SK-N-SH (cell line): ENCODE data around the gene NR6A1. TPM values are rescaled to one million over a fixed set of nuclear protein-coding genes. Genes with fewer than 3 reads are reported as not detected.

Experiments
- CTCF ChIA-PET: fragments of 300-600, 350-600 bp; formaldehyde crosslinking; extraction: SDS; loops from one replicate; lab custom pipeline; 2021; lab: Yijun Ruan, JAX
- POLR2A ChIA-PET: fragments of 350-600 bp; sonication (Branson Sonifier 250); formaldehyde crosslinking; extraction: SDS; loops from one replicate; lab custom pipeline; 2020; ENCODE audit warnings: antibody characterized with exemption, inconsistent platforms; lab: Yijun Ruan, JAX
- DNase-seq: peaks from one replicate; pipeline ENCODE4 v3.0.0; 2012
- H2AFZ ChIP-seq: fragments of 200-600 bp; sonication (generic); 2 replicates; pipeline ENCODE4 v1.8.1; 2016; ENCODE audit warnings: antibody characterized with exemption, mild to moderate bottlenecking, low read depth
- H3F3A ChIP-seq: fragments of 200-600 bp; sonication (generic); replicated peaks from 2 replicates; pipeline ENCODE3; 2016; ENCODE audit warnings: antibody characterized with exemption, mild to moderate bottlenecking; ENCODE audit not compliant: insufficient read depth
- H3K27ac ChIP-seq, 2 experiments: fragments of 200-500 bp in 1 of 2; fragments of 200-600 bp in 1 of 2; sonication (Bioruptor generic) in 1 of 2; sonication (generic), shearing (Covaris generic) in 1 of 2; 2 replicates each; pipeline versions ENCODE4 v1.5.1 to v1.6.1; 2014 to 2016; ENCODE audit warnings: low read depth in 2 of 2, inconsistent platforms in 1 of 2, low read length in 1 of 2, mild to moderate bottlenecking in 1 of 2, mixed read lengths in 1 of 2
- H3K27me3 ChIP-seq: fragments of 200-600 bp; sonication (generic), shearing (Covaris generic); 2 replicates; pipeline ENCODE4 v1.6.1; 2016; ENCODE audit warnings: mixed run types; ENCODE audit not compliant: insufficient read depth
- H3K36me3 ChIP-seq, 2 experiments: fragments of 200-500 bp in 1 of 2; fragments of 200-600 bp in 1 of 2; sonication (Bioruptor generic) in 1 of 2; sonication (generic) in 1 of 2; replicated peaks in 1 of 2; 2 replicates each; pipeline versions ENCODE3 to v1.5.1; 2014 to 2016; ENCODE audit warnings: low read length in 1 of 2, mild to moderate bottlenecking in 1 of 2; ENCODE audit not compliant: insufficient read depth in 2 of 2, control insufficient read depth in 1 of 2
- H3K4me1 ChIP-seq, 2 experiments: fragments of 200-500 bp in 1 of 2; fragments of 200-600 bp in 1 of 2; sonication (Bioruptor generic) in 1 of 2; sonication (generic), shearing (Covaris generic) in 1 of 2; 2 replicates each; pipeline versions ENCODE4 v1.5.1 to v1.6.1; 2014 to 2016; ENCODE audit warnings: low read depth in 1 of 2, low read length in 1 of 2, mixed run types in 1 of 2; ENCODE audit not compliant: insufficient read depth in 2 of 2, control insufficient read depth in 1 of 2
- H3K4me2 ChIP-seq: fragments of 200-600 bp; sonication (generic), shearing (Covaris generic); 2 replicates; pipeline ENCODE4 v1.6.1; 2017; ENCODE audit warnings: mixed run types
- H3K4me3 ChIP-seq, 2 experiments: fragments of 200-500 bp in 1 of 2; fragments of 200-600 bp in 1 of 2; sonication (Bioruptor generic) in 1 of 2; sonication (generic), shearing (Covaris generic) in 1 of 2; 2 replicates each; pipeline versions ENCODE4 v1.5.1 to v1.8.1; 2014 to 2016; ENCODE audit warnings: low read depth in 2 of 2, inconsistent platforms in 1 of 2, low read length in 1 of 2, mild to moderate bottlenecking in 1 of 2, mixed read lengths in 1 of 2, moderate library complexity in 1 of 2
- H3K79me2 ChIP-seq: fragments of 200-600 bp; sonication (generic); 2 replicates; pipeline ENCODE4 v1.8.1; 2017; ENCODE audit warnings: mild to moderate bottlenecking; ENCODE audit not compliant: insufficient read depth
- H3K9ac ChIP-seq: fragments of 200-600 bp; sonication (generic); 2 replicates; pipeline ENCODE4 v1.6.1; 2017; ENCODE audit warnings: mixed run types
- H3K9me2 ChIP-seq: fragments of 200-600 bp; sonication (generic); 2 replicates; pipeline ENCODE4 v1.6.1; 2017; ENCODE audit warnings: mixed run types
- H3K9me3 ChIP-seq: fragments of 200-600 bp; sonication (generic); 2 replicates; pipeline ENCODE4 v1.6.1; 2017; ENCODE audit warnings: mixed run types, mild to moderate bottlenecking, moderate library complexity
- H4K20me1 ChIP-seq: fragments of 200-600 bp; sonication (generic); 2 replicates; pipeline ENCODE4 v1.6.1; 2017; ENCODE audit warnings: mild to moderate bottlenecking, mixed run types; ENCODE audit not compliant: insufficient read depth
- ELF1 ChIP-seq: IDR thresholded peaks from 2 replicates; pipeline ENCODE4 v1.4.0; 2012
- FOXJ3 ChIP-seq: sonication (generic); formaldehyde crosslinking; IDR thresholded peaks from 2 replicates; pipeline ENCODE4 v1.5.1; 2020; ENCODE audit warnings: mild to moderate bottlenecking, missing genetic modification reagents
- GABPA ChIP-seq: IDR thresholded peaks from 2 replicates; pipeline ENCODE4 v1.4.0; 2012; ENCODE audit warnings: low read depth, mild to moderate bottlenecking
- GATA2 ChIP-seq: sonication (generic); formaldehyde crosslinking; IDR thresholded peaks from 2 replicates; pipeline ENCODE4 v1.5.0; 2020; ENCODE audit warnings: mild to moderate bottlenecking, missing genetic modification reagents
- JUND ChIP-seq: IDR thresholded peaks from 2 replicates; pipeline ENCODE4 v1.4.0; 2012
- MAX ChIP-seq: IDR thresholded peaks from 2 replicates; pipeline ENCODE4 v1.4.0; 2012; ENCODE audit warnings: low read depth
- MEF2A ChIP-seq: IDR thresholded peaks from 2 replicates; pipeline ENCODE4 v1.4.0; 2012; ENCODE audit warnings: low read depth, borderline replicate concordance
- MXI1 ChIP-seq: IDR thresholded peaks from 2 replicates; pipeline ENCODE4 v1.6.1; 2012; ENCODE audit warnings: mild to moderate bottlenecking, low read depth, low read length, improper control_type of control experiment
- NFIC ChIP-seq: IDR thresholded peaks from 2 replicates; pipeline ENCODE4 v1.4.0; 2012; ENCODE audit warnings: borderline replicate concordance
- NRF1 ChIP-seq: IDR thresholded peaks from 2 replicates; pipeline ENCODE4 v1.6.1; 2012; ENCODE audit warnings: low read depth, mild to moderate bottlenecking, low read length
- POLR2AphosphoS5 ChIP-seq: IDR thresholded peaks from 2 replicates; pipeline ENCODE4 v1.6.1; 2012; ENCODE audit warnings: low read depth, low read length
- RAD21 ChIP-seq: IDR thresholded peaks from 2 replicates; pipeline ENCODE4 v1.6.1; 2012; ENCODE audit warnings: mild to moderate bottlenecking, low read length
- RCOR1 ChIP-seq: fragments of 150-350 bp; IDR thresholded peaks from 2 replicates; pipeline ENCODE4 v1.6.1; 2017; ENCODE audit warnings: antibody characterized with exemption, low read length
- SIN3A ChIP-seq: IDR thresholded peaks from 2 replicates; pipeline ENCODE4 v1.6.1; 2012; ENCODE audit warnings: low read depth, mild to moderate bottlenecking, low read length, moderate library complexity, borderline replicate concordance
- SMC3 ChIP-seq: IDR thresholded peaks from 2 replicates; pipeline ENCODE4 v1.6.1; 2012; ENCODE audit warnings: low read depth, low read length, improper control_type of control experiment
- TCF12 ChIP-seq: IDR thresholded peaks from 2 replicates; pipeline ENCODE4 v1.4.0; 2012
- YY1 ChIP-seq: IDR thresholded peaks from 2 replicates; pipeline ENCODE4 v1.4.0; 2012; ENCODE audit warnings: low read depth, mild to moderate bottlenecking
- WGBS: methylation state at CpG from one replicate; pipeline ENCODE4 v1.1.6; 2017; ENCODE audit warnings: low lambda C conversion rate; 5-methylcytosine and 5-hydroxymethylcytosine counted together
- polyA plus RNA-seq, 3 experiments: library from polyadenylated mRNA; depleted of rRNA; stranded (reverse); fragments of >200 nt; gene quantifications; 2 replicates each; pipeline ENCODE4 v1.2.3, GENCODE V29; 2012
- TF ChIP-seq, protein P1 (sequence below): IDR thresholded peaks from 2 replicates; pipeline ENCODE4 v1.4.0; 2012; ENCODE audit warnings: low read depth, borderline replicate concordance
- TF ChIP-seq, protein P2 (sequence below): IDR thresholded peaks from 2 replicates; pipeline ENCODE4; 2012
- TF ChIP-seq, protein P3 (sequence below): IDR thresholded peaks from 2 replicates; pipeline ENCODE4 v1.4.0; 2012; ENCODE audit warnings: low read depth, borderline replicate concordance
- TF ChIP-seq, protein P4 (sequence below): IDR thresholded peaks from 2 replicates; pipeline ENCODE4 v1.6.1; 2012; ENCODE audit warnings: mild to moderate bottlenecking, low read depth, low read length, moderate library complexity
- TF ChIP-seq, protein P5 (sequence below): fragments of 150-350 bp; IDR thresholded peaks from 2 replicates; pipeline ENCODE4 v1.6.1; 2016; ENCODE audit warnings: mild to moderate bottlenecking, low read depth, low read length

The NR6A1 gene
- polyA plus RNA-seq, 1 of the 3 experiments (the other 2 are of a cell fraction) = 1.2 TPM

DNA sequence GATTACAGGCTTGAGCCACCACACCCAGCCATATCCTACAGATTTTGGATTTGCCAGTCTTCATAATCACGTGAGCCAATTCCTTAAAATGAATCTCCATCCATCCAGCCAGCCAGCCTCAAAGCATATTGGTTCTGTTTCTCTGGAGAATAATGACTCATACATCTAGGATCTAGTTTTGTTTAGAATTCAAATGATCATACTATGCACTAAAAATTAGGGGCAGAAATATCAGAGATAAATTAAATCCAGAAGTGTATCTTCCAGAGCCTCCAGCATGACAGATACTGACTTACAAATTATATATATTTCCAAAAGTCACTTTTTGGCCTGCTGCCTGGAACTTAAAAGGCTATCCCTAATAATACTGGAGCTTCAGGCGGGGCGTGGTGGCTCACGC lies 144.8 kb downstream of the NR6A1 start (continued):
- no peak for TF ChIP-seq SMC3
- TF ChIP-seq NRF1 = no peak
- TF ChIP-seq, protein P1, sequence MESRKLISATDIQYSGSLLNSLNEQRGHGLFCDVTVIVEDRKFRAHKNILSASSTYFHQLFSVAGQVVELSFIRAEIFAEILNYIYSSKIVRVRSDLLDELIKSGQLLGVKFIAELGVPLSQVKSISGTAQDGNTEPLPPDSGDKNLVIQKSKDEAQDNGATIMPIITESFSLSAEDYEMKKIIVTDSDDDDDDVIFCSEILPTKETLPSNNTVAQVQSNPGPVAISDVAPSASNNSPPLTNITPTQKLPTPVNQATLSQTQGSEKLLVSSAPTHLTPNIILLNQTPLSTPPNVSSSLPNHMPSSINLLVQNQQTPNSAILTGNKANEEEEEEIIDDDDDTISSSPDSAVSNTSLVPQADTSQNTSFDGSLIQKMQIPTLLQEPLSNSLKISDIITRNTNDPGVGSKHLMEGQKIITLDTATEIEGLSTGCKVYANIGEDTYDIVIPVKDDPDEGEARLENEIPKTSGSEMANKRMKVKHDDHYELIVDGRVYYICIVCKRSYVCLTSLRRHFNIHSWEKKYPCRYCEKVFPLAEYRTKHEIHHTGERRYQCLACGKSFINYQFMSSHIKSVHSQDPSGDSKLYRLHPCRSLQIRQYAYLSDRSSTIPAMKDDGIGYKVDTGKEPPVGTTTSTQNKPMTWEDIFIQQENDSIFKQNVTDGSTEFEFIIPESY = no peak
- TF ChIP-seq, protein P2, sequence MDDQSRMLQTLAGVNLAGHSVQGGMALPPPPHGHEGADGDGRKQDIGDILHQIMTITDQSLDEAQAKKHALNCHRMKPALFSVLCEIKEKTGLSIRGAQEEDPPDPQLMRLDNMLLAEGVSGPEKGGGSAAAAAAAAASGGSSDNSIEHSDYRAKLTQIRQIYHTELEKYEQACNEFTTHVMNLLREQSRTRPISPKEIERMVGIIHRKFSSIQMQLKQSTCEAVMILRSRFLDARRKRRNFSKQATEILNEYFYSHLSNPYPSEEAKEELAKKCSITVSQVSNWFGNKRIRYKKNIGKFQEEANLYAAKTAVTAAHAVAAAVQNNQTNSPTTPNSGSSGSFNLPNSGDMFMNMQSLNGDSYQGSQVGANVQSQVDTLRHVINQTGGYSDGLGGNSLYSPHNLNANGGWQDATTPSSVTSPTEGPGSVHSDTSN = peak; percentile 34; the same call in 1 of the 2 replicates
- no peak for TF ChIP-seq GATA2 (CRISPR knock-in tag)
- TF ChIP-seq POLR2AphosphoS5 = no peak
- TF ChIP-seq RAD21 = no peak
- TF ChIP-seq, protein P3, sequence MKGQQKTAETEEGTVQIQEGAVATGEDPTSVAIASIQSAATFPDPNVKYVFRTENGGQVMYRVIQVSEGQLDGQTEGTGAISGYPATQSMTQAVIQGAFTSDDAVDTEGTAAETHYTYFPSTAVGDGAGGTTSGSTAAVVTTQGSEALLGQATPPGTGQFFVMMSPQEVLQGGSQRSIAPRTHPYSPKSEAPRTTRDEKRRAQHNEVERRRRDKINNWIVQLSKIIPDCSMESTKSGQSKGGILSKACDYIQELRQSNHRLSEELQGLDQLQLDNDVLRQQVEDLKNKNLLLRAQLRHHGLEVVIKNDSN = peak; percentile 44; the same call in 1 of the 2 replicates
- no peak for TF ChIP-seq RCOR1
- peak; percentile 63 for TF ChIP-seq TCF12
- TF ChIP-seq GABPA = no peak
- TF ChIP-seq NFIC = 0 out of 2 replicates have a peak, but pooled peaks have one; percentile 10
- TF ChIP-seq YY1 = no peak

DNA sequence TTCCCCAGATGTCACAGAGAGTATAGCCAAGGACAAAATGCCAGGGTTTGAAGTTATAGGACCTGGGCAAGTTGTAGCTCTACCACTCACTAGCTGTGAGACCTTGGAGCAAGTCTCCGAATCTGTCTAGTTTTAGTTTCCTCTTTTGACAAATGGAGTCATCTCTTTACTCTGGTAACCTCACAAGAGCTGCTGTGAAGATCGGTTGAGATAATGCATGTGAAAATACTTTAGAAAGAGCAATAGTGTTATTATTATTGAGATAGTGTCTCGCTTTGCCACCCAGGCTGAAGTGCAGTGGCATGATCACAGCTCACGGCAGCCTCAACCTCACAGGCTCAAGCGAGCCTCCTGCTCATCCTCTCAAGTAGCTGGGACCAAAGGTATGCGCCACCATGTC lies 146.0 kb downstream of the NR6A1 start:
- no peaks in the 10 kb centered on the region for H3K9me3 ChIP-seq
- ChIA-PET POLR2A (interaction anchor here (0.6 to 2.3 kb wide), 2 partner anchors 34 to 55 kb away, joined by 3 to 17 read pairs; no protein-coding TSS in a partner anchor), CTCF (interaction anchor here (0.8 to 7.0 kb wide), 8 partner anchors 10 to 150 kb away, joined by 3 to 60 read pairs (median 4); no protein-coding TSS in a partner anchor)
- no peak overlapping the region for H2AFZ ChIP-seq
- H3K4me2 ChIP-seq = no peak overlapping the region; the same call in 1 of the 2 replicates
- H3K9me2 ChIP-seq = no peaks in the 10 kb centered on the region
- DNase-seq = peak; percentile 21
- H3K4me3 ChIP-seq = no peak overlapping the region
- no peaks in the 10 kb centered on the region for H3K36me3 ChIP-seq
- H3K27me3 ChIP-seq = no peaks in the 10 kb centered on the region
- peak overlapping the region; percentile 47 to 92; a peak in 3 of 4 replicates for H3K27ac ChIP-seq
- no peaks in the 10 kb centered on the region for H4K20me1 ChIP-seq
- peaks cover 3% of the 10 kb centered on the region; the same call in 1 of the 2 replicates for H3K79me2 ChIP-seq
- H3K9ac ChIP-seq = no peak overlapping the region
- H3F3A ChIP-seq = peaks cover 15% of the 10 kb centered on the region
- H3K4me1 ChIP-seq = peaks cover 13 to 29% of the 10 kb centered on the region in 2 experiments
- WGBS = 82% methylated on average over 6 of the region's 6 CpGs
- TF ChIP-seq MEF2A = no peak
- TF ChIP-seq ELF1 = no peak
- TF ChIP-seq, protein P1 = no peak
- TF ChIP-seq MXI1 = no peak
- no peak for TF ChIP-seq SIN3A
- TF ChIP-seq, protein P4, sequence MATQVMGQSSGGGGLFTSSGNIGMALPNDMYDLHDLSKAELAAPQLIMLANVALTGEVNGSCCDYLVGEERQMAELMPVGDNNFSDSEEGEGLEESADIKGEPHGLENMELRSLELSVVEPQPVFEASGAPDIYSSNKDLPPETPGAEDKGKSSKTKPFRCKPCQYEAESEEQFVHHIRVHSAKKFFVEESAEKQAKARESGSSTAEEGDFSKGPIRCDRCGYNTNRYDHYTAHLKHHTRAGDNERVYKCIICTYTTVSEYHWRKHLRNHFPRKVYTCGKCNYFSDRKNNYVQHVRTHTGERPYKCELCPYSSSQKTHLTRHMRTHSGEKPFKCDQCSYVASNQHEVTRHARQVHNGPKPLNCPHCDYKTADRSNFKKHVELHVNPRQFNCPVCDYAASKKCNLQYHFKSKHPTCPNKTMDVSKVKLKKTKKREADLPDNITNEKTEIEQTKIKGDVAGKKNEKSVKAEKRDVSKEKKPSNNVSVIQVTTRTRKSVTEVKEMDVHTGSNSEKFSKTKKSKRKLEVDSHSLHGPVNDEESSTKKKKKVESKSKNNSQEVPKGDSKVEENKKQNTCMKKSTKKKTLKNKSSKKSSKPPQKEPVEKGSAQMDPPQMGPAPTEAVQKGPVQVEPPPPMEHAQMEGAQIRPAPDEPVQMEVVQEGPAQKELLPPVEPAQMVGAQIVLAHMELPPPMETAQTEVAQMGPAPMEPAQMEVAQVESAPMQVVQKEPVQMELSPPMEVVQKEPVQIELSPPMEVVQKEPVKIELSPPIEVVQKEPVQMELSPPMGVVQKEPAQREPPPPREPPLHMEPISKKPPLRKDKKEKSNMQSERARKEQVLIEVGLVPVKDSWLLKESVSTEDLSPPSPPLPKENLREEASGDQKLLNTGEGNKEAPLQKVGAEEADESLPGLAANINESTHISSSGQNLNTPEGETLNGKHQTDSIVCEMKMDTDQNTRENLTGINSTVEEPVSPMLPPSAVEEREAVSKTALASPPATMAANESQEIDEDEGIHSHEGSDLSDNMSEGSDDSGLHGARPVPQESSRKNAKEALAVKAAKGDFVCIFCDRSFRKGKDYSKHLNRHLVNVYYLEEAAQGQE = no peak
- TF ChIP-seq MAX = no peak
- TF ChIP-seq NRF1 = no peak
- no peak for TF ChIP-seq NFIC
- TF ChIP-seq FOXJ3 (CRISPR knock-in tag) = no peak
- TF ChIP-seq, protein P5, sequence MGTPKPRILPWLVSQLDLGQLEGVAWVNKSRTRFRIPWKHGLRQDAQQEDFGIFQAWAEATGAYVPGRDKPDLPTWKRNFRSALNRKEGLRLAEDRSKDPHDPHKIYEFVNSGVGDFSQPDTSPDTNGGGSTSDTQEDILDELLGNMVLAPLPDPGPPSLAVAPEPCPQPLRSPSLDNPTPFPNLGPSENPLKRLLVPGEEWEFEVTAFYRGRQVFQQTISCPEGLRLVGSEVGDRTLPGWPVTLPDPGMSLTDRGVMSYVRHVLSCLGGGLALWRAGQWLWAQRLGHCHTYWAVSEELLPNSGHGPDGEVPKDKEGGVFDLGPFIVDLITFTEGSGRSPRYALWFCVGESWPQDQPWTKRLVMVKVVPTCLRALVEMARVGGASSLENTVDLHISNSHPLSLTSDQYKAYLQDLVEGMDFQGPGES = no peak
- no peak for TF ChIP-seq JUND
